ENCODE results near the gene TBC1D17. TPM values are rescaled to one million over a fixed set of nuclear protein-coding genes. Genes with fewer than 3 reads are reported as not detected.
A peak's percentile ranks its signal among the peaks of the same experiment; 100 is the strongest.

Gene TBC1D17
- total RNA-seq, 1 donor from 2014 or later = 44.6 TPM

GRCh38 chr19:49852631-49853126 lies 24.8 kb upstream of the TBC1D17 start:
- Histone ChIP-seq H3K4me3 (peak overlapping the region; percentile 85 to 90), H3K27ac (no peak overlapping the region), H3K36me3 (peaks cover 22 to 33% of the 10 kb centered on the region in 2 donors), H3K27me3 (no peaks in the 10 kb centered on the region), H3K4me1 (peaks cover 4 to 10% of the 10 kb centered on the region in 2 donors), H3K9me3 (no peaks in the 10 kb centered on the region)
- intact Hi-C loops (cut with DNase I) = loop anchor here (10.0 kb wide), 1 partner anchor 1218 kb away; the partner anchor contains the start of gene DBP
- TF ChIP-seq CTCF (IDR thresholded peaks at IDR 0.05) = no peak
- no peak for DNase-seq (ENCODE audit: low spot score in 2 of 2)

DNA sequence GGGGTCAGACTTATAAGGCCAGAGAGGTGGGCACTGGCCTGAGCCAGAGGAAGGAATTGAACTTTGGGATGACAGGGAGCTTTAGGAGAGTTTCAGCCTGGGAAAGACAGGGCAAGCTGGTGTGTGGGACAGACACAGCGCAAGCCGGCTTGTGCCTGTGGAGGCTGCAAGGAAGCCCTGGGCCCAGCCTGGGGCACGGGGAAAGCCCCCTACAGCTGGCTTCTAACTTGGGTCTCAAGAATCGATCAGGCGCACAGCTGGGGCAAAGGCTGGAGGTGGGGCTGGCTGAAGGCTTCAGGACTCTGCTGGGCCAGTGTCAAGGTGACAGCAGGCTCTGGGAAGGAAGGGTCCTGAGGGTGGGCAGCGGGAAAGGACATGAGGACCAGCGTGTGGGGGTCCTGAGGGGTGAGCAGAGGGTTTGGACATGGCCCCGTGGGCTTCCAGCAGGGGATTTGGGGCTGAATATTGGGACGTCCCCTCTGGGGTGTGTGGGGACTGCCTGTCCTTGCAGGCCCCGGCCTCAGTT lies 23.6 kb upstream of the TBC1D17 start:
- H3K27me3 ChIP-seq = no peaks in the 10 kb centered on the region
- no peak for TF ChIP-seq CTCF (IDR thresholded peaks at IDR 0.05)
- H3K27ac ChIP-seq = no peak overlapping the region
- no peaks in the 10 kb centered on the region for H3K9me3 ChIP-seq
- H3K4me1 ChIP-seq = peaks cover 4 to 10% of the 10 kb centered on the region in 2 donors
- no peak overlapping the region for H3K4me3 ChIP-seq
- intact Hi-C loops (cut with DNase I) = loop anchor here (10.0 kb wide), 1 partner anchor 1219 kb away; the partner anchor contains the start of gene DBP
- DNase-seq (ENCODE audit: low spot score in 2 of 2) = no peak
- H3K36me3 ChIP-seq = peaks cover 34 to 45% of the 10 kb centered on the region in 2 donors

DNA sequence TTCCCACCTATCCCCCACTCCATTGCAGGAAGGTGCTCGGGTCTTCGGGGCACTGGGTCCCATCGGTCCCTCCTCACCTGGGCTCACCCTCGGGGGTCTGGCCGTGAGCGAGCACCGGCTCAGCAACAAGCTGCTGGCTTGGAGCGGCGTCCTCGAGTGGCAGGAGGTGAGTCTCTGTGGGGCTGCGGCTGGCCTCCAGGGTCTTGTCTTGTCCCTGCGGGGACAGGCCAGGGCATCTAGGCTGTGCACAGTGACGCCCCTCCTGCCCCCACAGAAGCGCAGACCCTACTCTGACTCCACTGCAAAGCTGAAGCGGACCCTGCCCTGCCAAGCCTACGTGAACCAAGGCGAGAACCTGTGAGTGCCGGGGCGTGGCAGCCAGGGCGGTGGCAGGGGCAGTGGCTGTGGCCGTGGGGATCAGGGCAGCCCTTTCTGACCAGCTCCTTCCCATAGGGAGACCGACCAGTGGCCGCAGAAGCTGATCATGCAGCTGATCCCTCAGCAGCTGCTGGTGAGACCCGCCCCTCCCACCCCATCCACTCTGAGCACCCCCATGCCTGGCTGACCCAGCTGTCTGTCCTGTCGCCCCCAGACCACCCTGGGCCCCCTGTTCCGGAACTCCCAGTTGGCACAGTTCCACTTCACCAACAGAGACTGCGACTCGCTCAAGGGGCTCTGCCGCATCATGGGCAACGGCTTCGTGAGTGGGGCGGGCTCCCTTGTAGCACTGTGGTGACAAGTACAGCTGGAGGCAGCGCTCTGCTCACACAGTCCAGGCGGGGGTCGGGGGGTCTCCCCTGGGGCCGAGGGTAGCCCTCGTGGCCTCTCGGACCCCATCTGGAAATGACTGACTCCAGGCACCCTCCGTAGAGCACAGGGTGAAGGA lies 22.9 kb upstream of the TBC1D17 start:
- peaks cover 39 to 52% of the 10 kb centered on the region in 2 donors for H3K36me3 ChIP-seq
- no peak for TF ChIP-seq CTCF (IDR thresholded peaks at IDR 0.05)
- peaks cover 4 to 10% of the 10 kb centered on the region in 2 donors for H3K4me1 ChIP-seq
- no peak for DNase-seq (ENCODE audit: low spot score in 2 of 2)
- no peaks in the 10 kb centered on the region for H3K27me3 ChIP-seq
- H3K27ac ChIP-seq = no peak overlapping the region
- no peak overlapping the region for H3K4me3 ChIP-seq
- intact Hi-C loops (cut with DNase I) = loop anchor here (10.0 kb wide), 1 partner anchor 1220 kb away; the partner anchor contains the start of gene DBP
- no peaks in the 10 kb centered on the region for H3K9me3 ChIP-seq

DNA sequence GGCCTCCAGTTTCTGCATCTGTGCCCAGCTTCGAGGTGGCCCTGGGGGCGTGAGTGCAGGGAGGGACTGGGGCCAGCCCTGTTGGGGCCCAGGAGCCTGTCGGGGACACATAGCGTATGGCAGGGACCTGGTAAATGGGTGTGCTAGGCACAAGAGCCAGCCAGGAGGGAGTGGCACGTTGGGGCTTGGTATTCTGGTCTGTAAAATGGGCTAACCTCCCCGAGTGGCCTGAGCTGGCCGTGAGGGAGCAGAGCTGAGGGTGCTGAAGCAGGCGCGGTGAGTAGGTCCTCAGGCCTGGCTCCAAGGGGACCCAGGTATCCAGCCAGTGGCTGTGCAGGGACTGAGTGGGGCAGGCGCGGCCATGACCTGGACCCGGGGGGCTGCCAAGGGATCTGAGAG lies 22.2 kb upstream of the TBC1D17 start:
- H3K4me3 ChIP-seq = no peak overlapping the region
- TF ChIP-seq CTCF (IDR thresholded peaks at IDR 0.05) = no peak
- no peaks in the 10 kb centered on the region for H3K27me3 ChIP-seq
- no peak overlapping the region for H3K27ac ChIP-seq
- intact Hi-C loops (cut with DNase I) = loop anchor here (10.0 kb wide), 1 partner anchor 1220 kb away; the partner anchor contains the start of gene DBP
- no peak for DNase-seq (ENCODE audit: low spot score in 2 of 2)
- H3K9me3 ChIP-seq = no peaks in the 10 kb centered on the region
- peaks cover 46 to 58% of the 10 kb centered on the region in 2 donors for H3K36me3 ChIP-seq
- H3K4me1 ChIP-seq = peaks cover 4 to 10% of the 10 kb centered on the region in 2 donors

- no peaks in the 10 kb centered on the region for H3K9me3 ChIP-seq
- no peak overlapping the region for H3K4me3 ChIP-seq
- no peaks in the 10 kb centered on the region for H3K27me3 ChIP-seq
- peaks cover 4 to 10% of the 10 kb centered on the region in 2 donors for H3K4me1 ChIP-seq
- peaks cover 52 to 65% of the 10 kb centered on the region in 2 donors for H3K36me3 ChIP-seq
- no peak for DNase-seq (ENCODE audit: low spot score in 2 of 2)
- intact Hi-C loops (cut with DNase I) = loop anchor here (10.0 kb wide), 1 partner anchor 1221 kb away; the partner anchor contains the start of gene DBP
- no peak overlapping the region for H3K27ac ChIP-seq
- TF ChIP-seq CTCF (IDR thresholded peaks at IDR 0.05) = no peak
Measured at GRCh38 chr19:49855676-49856573, 21.6 kb upstream of the TBC1D17 start.

All from ascending aorta (tissue), 2 donors.